ENCODE measurements around the gene PSMD5. TPM values are rescaled to one million over a fixed set of nuclear protein-coding genes. Genes with fewer than 3 reads are reported as not detected.

Gene PSMD5
- polyA plus RNA-seq, 1 donor from 2014 or later = 11.7 TPM

DNA sequence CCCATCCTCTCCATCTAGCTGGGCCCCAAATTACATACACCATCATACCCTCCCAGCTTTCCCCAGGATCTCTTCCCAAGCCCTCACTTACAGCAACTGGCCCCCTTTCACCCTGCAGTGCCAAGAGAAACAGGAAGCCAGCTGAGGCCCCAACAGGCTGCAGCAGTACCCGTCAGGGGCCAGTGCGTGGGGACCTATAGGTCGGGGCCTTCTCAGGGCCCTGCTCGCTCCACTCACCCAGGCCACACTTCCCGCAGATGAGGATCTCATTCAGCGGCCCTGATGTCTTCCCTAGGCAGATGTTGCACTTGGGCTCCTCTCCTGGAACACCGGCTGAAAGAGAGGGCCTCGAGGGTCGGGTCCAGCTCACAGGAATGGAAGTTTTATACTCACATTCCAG is 27.5 kb upstream of the PSMD5 start:
- Histone ChIP-seq H3K27ac (ENCODE audit: low read length) (no peak overlapping the region), H3K4me2 (ENCODE audit: low read length) (no peak overlapping the region), H3K9me3 (ENCODE audit: low read length) (no peaks in the 10 kb centered on the region), H3K79me2 (replicated peaks; ENCODE audit: insufficient read depth, low read length) (no peaks in the 10 kb centered on the region), H3K27me3 (ENCODE audit: insufficient read depth, low read depth, low read length) (no peaks in the 10 kb centered on the region), H3K4me3 (ENCODE audit: low read length) (no peak overlapping the region), H4K20me1 (ENCODE audit: insufficient read depth) (no peaks in the 10 kb centered on the region), H3K36me3 (ENCODE audit: insufficient read depth, low read length) (no peaks in the 10 kb centered on the region), H3K9me2 (ENCODE audit: insufficient read depth, low read length) (no peaks in the 10 kb centered on the region), H2AFZ (ENCODE audit: low read depth, low read length) (no peak overlapping the region), H3K9ac (ENCODE audit: low read length) (no peak overlapping the region), H3F3A (ENCODE audit: insufficient read depth, low read length, poor library complexity, severe bottlenecking) (peaks cover 4% of the 10 kb centered on the region)
- no peak for TF ChIP-seq SMC3 (conservative IDR thresholded peaks at IDR 0.05; ENCODE audit: poor library complexity)
- TF ChIP-seq EZH2 (IDR thresholded peaks at IDR 0.05; ENCODE audit: borderline replicate concordance, insufficient read depth, low read length, poor library complexity, severe bottlenecking) = no peak
- no peak for TF ChIP-seq TAF1 (IDR thresholded peaks at IDR 0.05; ENCODE audit: low read depth)

DNA sequence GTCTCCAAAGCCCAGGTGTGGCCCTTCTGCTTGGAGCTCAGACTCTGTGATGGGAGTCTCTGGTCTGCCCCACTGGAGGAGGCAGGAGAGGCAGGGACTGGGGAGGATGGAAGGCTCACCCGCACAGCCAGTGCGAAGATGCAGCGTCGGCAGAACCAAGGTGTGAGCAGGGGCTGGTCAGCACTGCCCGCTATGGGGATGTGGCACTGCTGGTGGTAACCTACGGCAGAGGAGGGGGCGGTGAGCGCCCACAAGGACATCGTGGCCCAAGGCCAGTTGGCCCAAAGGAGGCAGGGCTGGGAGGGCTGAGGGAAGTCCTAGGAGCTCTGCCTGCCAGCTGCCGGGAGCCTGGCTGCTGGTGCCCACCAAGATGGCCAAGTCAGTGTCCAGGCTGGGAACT is 27.0 kb upstream of the PSMD5 start:
- Histone ChIP-seq H3K4me2 (ENCODE audit: low read length) (no peak overlapping the region), H3K4me3 (ENCODE audit: low read length) (no peak overlapping the region), H2AFZ (ENCODE audit: low read depth, low read length) (no peak overlapping the region), H3K36me3 (ENCODE audit: insufficient read depth, low read length) (no peaks in the 10 kb centered on the region), H3F3A (ENCODE audit: insufficient read depth, low read length, poor library complexity, severe bottlenecking) (peaks cover 4% of the 10 kb centered on the region), H3K27ac (ENCODE audit: low read length) (no peak overlapping the region), H3K79me2 (replicated peaks; ENCODE audit: insufficient read depth, low read length) (no peaks in the 10 kb centered on the region), H4K20me1 (ENCODE audit: insufficient read depth) (no peaks in the 10 kb centered on the region), H3K9ac (ENCODE audit: low read length) (no peak overlapping the region), H3K9me3 (ENCODE audit: low read length) (no peaks in the 10 kb centered on the region), H3K27me3 (ENCODE audit: insufficient read depth, low read depth, low read length) (no peaks in the 10 kb centered on the region), H3K9me2 (ENCODE audit: insufficient read depth, low read length) (no peaks in the 10 kb centered on the region)
- TF ChIP-seq, protein P1, sequence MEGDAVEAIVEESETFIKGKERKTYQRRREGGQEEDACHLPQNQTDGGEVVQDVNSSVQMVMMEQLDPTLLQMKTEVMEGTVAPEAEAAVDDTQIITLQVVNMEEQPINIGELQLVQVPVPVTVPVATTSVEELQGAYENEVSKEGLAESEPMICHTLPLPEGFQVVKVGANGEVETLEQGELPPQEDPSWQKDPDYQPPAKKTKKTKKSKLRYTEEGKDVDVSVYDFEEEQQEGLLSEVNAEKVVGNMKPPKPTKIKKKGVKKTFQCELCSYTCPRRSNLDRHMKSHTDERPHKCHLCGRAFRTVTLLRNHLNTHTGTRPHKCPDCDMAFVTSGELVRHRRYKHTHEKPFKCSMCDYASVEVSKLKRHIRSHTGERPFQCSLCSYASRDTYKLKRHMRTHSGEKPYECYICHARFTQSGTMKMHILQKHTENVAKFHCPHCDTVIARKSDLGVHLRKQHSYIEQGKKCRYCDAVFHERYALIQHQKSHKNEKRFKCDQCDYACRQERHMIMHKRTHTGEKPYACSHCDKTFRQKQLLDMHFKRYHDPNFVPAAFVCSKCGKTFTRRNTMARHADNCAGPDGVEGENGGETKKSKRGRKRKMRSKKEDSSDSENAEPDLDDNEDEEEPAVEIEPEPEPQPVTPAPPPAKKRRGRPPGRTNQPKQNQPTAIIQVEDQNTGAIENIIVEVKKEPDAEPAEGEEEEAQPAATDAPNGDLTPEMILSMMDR (IDR thresholded peaks at IDR 0.05; ENCODE audit: poor library complexity, severe bottlenecking) = no peak
- no peak for TF ChIP-seq RAD21 (conservative IDR thresholded peaks at IDR 0.05)

DNA sequence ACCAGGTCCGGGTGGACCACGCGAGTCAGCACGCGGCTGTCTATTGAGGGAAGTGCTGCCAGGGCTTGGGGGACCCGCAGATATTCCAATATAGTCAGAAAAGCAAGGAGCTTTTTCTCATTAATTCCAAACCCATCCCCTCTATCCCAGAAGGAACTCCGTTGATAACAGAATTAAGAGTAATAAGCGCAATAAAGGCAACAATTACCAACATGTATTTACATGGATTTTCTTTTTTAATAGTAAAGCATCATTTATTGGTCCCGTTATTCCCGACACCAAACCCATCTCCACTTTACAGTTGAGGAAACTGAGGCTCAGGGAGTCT is 26.6 kb upstream of the PSMD5 start:
- H3K4me3 ChIP-seq (ENCODE audit: low read length) = peak overlapping the region; percentile 61
- H3K9me3 ChIP-seq (ENCODE audit: low read length) = no peaks in the 10 kb centered on the region
- H3K27ac ChIP-seq (ENCODE audit: low read length) = no peak overlapping the region
- H3F3A ChIP-seq (ENCODE audit: insufficient read depth, low read length, poor library complexity, severe bottlenecking) = peaks cover 4% of the 10 kb centered on the region
- no peak for TF ChIP-seq MXI1 (conservative IDR thresholded peaks at IDR 0.05; ENCODE audit: poor library complexity, severe bottlenecking)
- TF ChIP-seq POLR2AphosphoS5 (IDR thresholded peaks at IDR 0.05) = no peak
- TF ChIP-seq, protein P2, sequence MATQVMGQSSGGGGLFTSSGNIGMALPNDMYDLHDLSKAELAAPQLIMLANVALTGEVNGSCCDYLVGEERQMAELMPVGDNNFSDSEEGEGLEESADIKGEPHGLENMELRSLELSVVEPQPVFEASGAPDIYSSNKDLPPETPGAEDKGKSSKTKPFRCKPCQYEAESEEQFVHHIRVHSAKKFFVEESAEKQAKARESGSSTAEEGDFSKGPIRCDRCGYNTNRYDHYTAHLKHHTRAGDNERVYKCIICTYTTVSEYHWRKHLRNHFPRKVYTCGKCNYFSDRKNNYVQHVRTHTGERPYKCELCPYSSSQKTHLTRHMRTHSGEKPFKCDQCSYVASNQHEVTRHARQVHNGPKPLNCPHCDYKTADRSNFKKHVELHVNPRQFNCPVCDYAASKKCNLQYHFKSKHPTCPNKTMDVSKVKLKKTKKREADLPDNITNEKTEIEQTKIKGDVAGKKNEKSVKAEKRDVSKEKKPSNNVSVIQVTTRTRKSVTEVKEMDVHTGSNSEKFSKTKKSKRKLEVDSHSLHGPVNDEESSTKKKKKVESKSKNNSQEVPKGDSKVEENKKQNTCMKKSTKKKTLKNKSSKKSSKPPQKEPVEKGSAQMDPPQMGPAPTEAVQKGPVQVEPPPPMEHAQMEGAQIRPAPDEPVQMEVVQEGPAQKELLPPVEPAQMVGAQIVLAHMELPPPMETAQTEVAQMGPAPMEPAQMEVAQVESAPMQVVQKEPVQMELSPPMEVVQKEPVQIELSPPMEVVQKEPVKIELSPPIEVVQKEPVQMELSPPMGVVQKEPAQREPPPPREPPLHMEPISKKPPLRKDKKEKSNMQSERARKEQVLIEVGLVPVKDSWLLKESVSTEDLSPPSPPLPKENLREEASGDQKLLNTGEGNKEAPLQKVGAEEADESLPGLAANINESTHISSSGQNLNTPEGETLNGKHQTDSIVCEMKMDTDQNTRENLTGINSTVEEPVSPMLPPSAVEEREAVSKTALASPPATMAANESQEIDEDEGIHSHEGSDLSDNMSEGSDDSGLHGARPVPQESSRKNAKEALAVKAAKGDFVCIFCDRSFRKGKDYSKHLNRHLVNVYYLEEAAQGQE (IDR thresholded peaks at IDR 0.05; ENCODE audit: borderline replicate concordance) = no peak
- no peak for TF ChIP-seq TAF1 (IDR thresholded peaks at IDR 0.05; ENCODE audit: low read depth)
- no peak for TF ChIP-seq SMC3 (conservative IDR thresholded peaks at IDR 0.05; ENCODE audit: poor library complexity)
- no peak for TF ChIP-seq EP300 (conservative IDR thresholded peaks at IDR 0.05; ENCODE audit: poor library complexity, severe bottlenecking)
- TF ChIP-seq EZH2 (IDR thresholded peaks at IDR 0.05; ENCODE audit: borderline replicate concordance, insufficient read depth, low read length, poor library complexity, severe bottlenecking) = no peak
- no peak for TF ChIP-seq RAD21 (conservative IDR thresholded peaks at IDR 0.05)
- TF ChIP-seq, protein P1 (IDR thresholded peaks at IDR 0.05; ENCODE audit: poor library complexity, severe bottlenecking) = no peak
- H3K9ac ChIP-seq (ENCODE audit: low read length) = peak overlapping the region; percentile 4
- H3K4me2 ChIP-seq (ENCODE audit: low read length) = no peak overlapping the region
- no peaks in the 10 kb centered on the region for H3K36me3 ChIP-seq (ENCODE audit: insufficient read depth, low read length)
- no peak overlapping the region for H2AFZ ChIP-seq (ENCODE audit: low read depth, low read length)
- H3K79me2 ChIP-seq (replicated peaks; ENCODE audit: insufficient read depth, low read length) = no peaks in the 10 kb centered on the region
- H3K9me2 ChIP-seq (ENCODE audit: insufficient read depth, low read length) = no peaks in the 10 kb centered on the region
- no peaks in the 10 kb centered on the region for H4K20me1 ChIP-seq (ENCODE audit: insufficient read depth)
- no peaks in the 10 kb centered on the region for H3K27me3 ChIP-seq (ENCODE audit: insufficient read depth, low read depth, low read length)
